K562 (cell line): ENCODE measurements around the gene CABP2. TPM values are rescaled to one million over a fixed set of nuclear protein-coding genes. Genes with fewer than 3 reads are reported as not detected.

Source experiments
- ATAC-seq: fragments of 200-7000 bp; cut with Tn5 transposase; 3 replicates; pipeline ENCODE4 v1.9.1; 2020; ENCODE audit warnings: moderate library complexity
- BruUV-seq: library from RNA; stranded (reverse); fragments of 400-500 nt; replicated peaks from 2 replicates; lab custom pipeline; 2021; lab: Mats Ljungman, UMichigan
- CTCF ChIA-PET: fragments of 300-600 bp; formaldehyde crosslinking; extraction: SDS; loops from one replicate; lab custom pipeline; 2021; ENCODE audit warnings: low intra/inter-chr PET ratio; lab: Yijun Ruan, JAX
- POLR2A ChIA-PET: fragments of 300-600, 350-650 bp; sonication (Branson Sonifier 250); formaldehyde crosslinking; extraction: SDS; loops from one replicate; lab custom pipeline; 2021; ENCODE audit warnings: antibody characterized with exemption, inconsistent platforms; lab: Yijun Ruan, JAX
- DNase-seq, 4 experiments: peaks; one replicate each; pipeline versions ENCODE4 v3.0.0 to v3.0.0-alpha.2; 2011 to 2018; ENCODE audit warnings: low spot score in 3 of 4, mixed read lengths in 3 of 4; ENCODE audit errors: extremely low read depth in 1 of 4
- FAIRE-seq: peaks from 2 replicates; lab custom pipeline; 2011; peaks lifted over from hg19 to GRCh38; lab: Jason Lieb, UNC
- H2AFZ ChIP-seq: 2 replicates; pipeline ENCODE4 v1.6.0; 2011; ENCODE audit warnings: low read depth, low read length, control low read depth, inconsistent platforms
- H3K27ac ChIP-seq: fragments of 200-600 bp; 3 replicates; pipeline ENCODE4 v1.8.0; 2011; ENCODE audit warnings: low read depth, mild to moderate bottlenecking, control low read depth, inconsistent platforms, low read length, moderate library complexity, mixed read lengths; ENCODE audit errors: extremely low read depth
- H3K27me3 ChIP-seq, 2 experiments: fragments of 300-600 bp in 1 of 2; 2 replicates in 1 of 2; 3 replicates in 1 of 2; pipeline versions ENCODE4 v1.6.0 to v1.8.0; 2011; ENCODE audit warnings: inconsistent platforms in 2 of 2, low read length in 2 of 2, mild to moderate bottlenecking in 1 of 2, mixed read lengths in 1 of 2, moderate library complexity in 1 of 2; ENCODE audit not compliant: control insufficient read depth in 2 of 2, insufficient read depth in 2 of 2
- H3K36me3 ChIP-seq: fragments of 300-600 bp; 3 replicates; pipeline ENCODE4 v1.8.0; 2011; ENCODE audit warnings: mild to moderate bottlenecking, low read length, inconsistent platforms; ENCODE audit not compliant: control insufficient read depth, insufficient read depth
- H3K4me1 ChIP-seq, 2 experiments: fragments of 200-600 bp in 1 of 2; replicated peaks in 1 of 2; 2 replicates in 1 of 2; 3 replicates in 1 of 2; pipeline versions ENCODE4 v1.5.1 to v1.8.0; 2011; ENCODE audit warnings: inconsistent platforms in 2 of 2, low read length in 2 of 2, mild to moderate bottlenecking in 1 of 2, mixed read lengths in 1 of 2, moderate library complexity in 1 of 2; ENCODE audit not compliant: control insufficient read depth in 2 of 2, insufficient read depth in 2 of 2
- H3K4me2 ChIP-seq: 2 replicates; pipeline ENCODE4 v1.6.1; 2011; ENCODE audit warnings: low read length, control low read depth, inconsistent platforms, mixed read lengths; ENCODE audit not compliant: insufficient read depth
- H3K4me3 ChIP-seq: fragments of 200-600 bp; sonication (generic), shearing (Covaris generic); 2 replicates; pipeline ENCODE4 v1.5.1; 2016; ENCODE audit warnings: control low read depth, inconsistent platforms
- H3K79me2 ChIP-seq: fragments of 200-600 bp; 3 replicates; pipeline ENCODE4 v1.8.0; 2011; ENCODE audit warnings: low read length, inconsistent platforms; ENCODE audit not compliant: control insufficient read depth, insufficient read depth
- H3K9ac ChIP-seq, 2 experiments: 2 replicates each; pipeline versions ENCODE4 v1.6.0 to v1.6.1; 2011; ENCODE audit warnings: low read depth in 2 of 2, low read length in 2 of 2, control low read depth in 1 of 2, inconsistent platforms in 1 of 2, mild to moderate bottlenecking in 1 of 2, mixed read lengths in 1 of 2; ENCODE audit not compliant: insufficient read depth in 1 of 2
- H3K9me1 ChIP-seq: one replicate; pipeline ENCODE4 v1.6.0; 2011; ENCODE audit warnings: inconsistent platforms, mild to moderate bottlenecking, low read length, moderate library complexity; ENCODE audit not compliant: control insufficient read depth, insufficient read depth
- H3K9me3 ChIP-seq: replicated peaks from 2 replicates; pipeline ENCODE4 v1.5.1; 2011; ENCODE audit warnings: low read depth, low read length, inconsistent platforms; ENCODE audit not compliant: control insufficient read depth, insufficient read depth
- H4K20me1 ChIP-seq: replicated peaks from 2 replicates; pipeline ENCODE4 v1.6.1; 2011; ENCODE audit warnings: low read length, inconsistent platforms, mixed read lengths; ENCODE audit not compliant: control insufficient read depth, insufficient read depth
- CGGBP1 ChIP-seq: fragments of 250-450 bp; sonication (Bioruptor Pico); IDR thresholded peaks from 2 replicates; pipeline ENCODE4 v1.9.0; 2021; ENCODE audit warnings: mild to moderate bottlenecking
- CREBBP ChIP-seq: IDR thresholded peaks from one replicate; pipeline ENCODE4 v1.6.1; 2012; ENCODE audit warnings: low read depth, mild to moderate bottlenecking, control low read depth, inconsistent platforms, low read length
- E2F6 ChIP-seq, 2 experiments: IDR thresholded peaks; 2 replicates each; pipeline ENCODE4 v1.6.1; 2011; ENCODE audit warnings: borderline replicate concordance in 1 of 2, control low read depth in 1 of 2, low read depth in 1 of 2, low read length in 1 of 2, mild to moderate bottlenecking in 1 of 2, mixed read lengths in 1 of 2, moderate library complexity in 1 of 2; ENCODE audit not compliant: insufficient read depth in 1 of 2, insufficient read length in 1 of 2, poor library complexity in 1 of 2, severe bottlenecking in 1 of 2; ENCODE audit errors: extremely low read depth in 1 of 2
- GABPB1 ChIP-seq: sonication (generic); formaldehyde crosslinking; IDR thresholded peaks from 2 replicates; pipeline ENCODE4 v1.8.0; 2022; ENCODE audit warnings: mild to moderate bottlenecking, missing genetic modification reagents
- HMGN3 ChIP-seq: IDR thresholded peaks from 2 replicates; pipeline ENCODE4 v1.6.1; 2011; ENCODE audit warnings: borderline replicate concordance, low read depth, mild to moderate bottlenecking, mixed read lengths, low read length; ENCODE audit not compliant: insufficient read length; ENCODE audit errors: extremely low read depth
- YY1 ChIP-seq, 3 experiments: IDR thresholded peaks; 2 replicates each; pipeline ENCODE4 v1.6.1; 2011; ENCODE audit warnings: low read length in 2 of 3, mild to moderate bottlenecking in 2 of 3, moderate library complexity in 2 of 3, borderline replicate concordance in 1 of 3, control low read depth in 1 of 3, low read depth in 1 of 3; ENCODE audit not compliant: insufficient read depth in 3 of 3, insufficient replicate concordance in 2 of 3, control insufficient read depth in 1 of 3, insufficient read length in 1 of 3; ENCODE audit errors: extremely low read depth in 1 of 3
- ZNF232 ChIP-seq: sonication (generic); formaldehyde crosslinking; IDR thresholded peaks from 2 replicates; pipeline ENCODE4 v1.8.0; 2022; ENCODE audit warnings: mild to moderate bottlenecking, missing genetic modification reagents
- ZNF311 ChIP-seq: fragments of 250-450 bp; sonication (Bioruptor Pico); IDR thresholded peaks from 2 replicates; pipeline ENCODE4 v1.4.0; 2020; ENCODE audit warnings: mild to moderate bottlenecking, moderate library complexity
- ZNF384 ChIP-seq: IDR thresholded peaks from 2 replicates; pipeline ENCODE4 v1.6.1; 2012; ENCODE audit warnings: low read depth, low read length, improper control_type of control experiment
- WGBS: fragments of 100-300 bp; shearing (Covaris generic); methylation state at CpG from one replicate; pipeline ENCODE4 v1.1.6; 2016; ENCODE audit warnings: low coverage, mixed read lengths; ENCODE audit not compliant: insufficient coverage; ENCODE audit errors: missing lambda C conversion rate; 5-methylcytosine and 5-hydroxymethylcytosine counted together
- in situ Hi-C: fragments of 300-500 bp; cut with MboI; formaldehyde crosslinking; loops from 4 replicates; pipeline ENCODE4 v1.15.0; 2018; ENCODE audit warnings: inconsistent platforms, mixed read lengths
- intact Hi-C: fragments of 100-400 bp; cut with micrococcal nuclease; formaldehyde crosslinking; loops from 2 replicates; pipeline ENCODE4 v1.14.2; 2022
- polyA plus RNA-seq, 8 experiments: library from polyadenylated mRNA; depleted of rRNA in 4 of 8; stranded (reverse) in 5 of 8; unstranded in 3 of 8; fragments of >200 nt; fragmentation: Nextera tagmentation in 2 of 8; fragmentation: Illumina TruSeq in 1 of 8; extraction: Ambion mirVana in 2 of 8; extraction: Trizol in 1 of 8; gene quantifications; 2 replicates each; pipeline versions ENCODE4 v1.2.1 to v1.2.3, GENCODE V29; 2011 to 2014; ENCODE audit warnings: inconsistent platforms in 1 of 8, missing spikeins in 1 of 8
- total RNA-seq, 7 experiments: library from RNA; depleted of rRNA in 6 of 7; stranded (reverse); fragments of >200 nt in 6 of 7; fragmentation: Illumina TruSeq in 2 of 7; extraction: Trizol in 2 of 7; gene quantifications; 2 replicates each; pipeline versions ENCODE4 v1.2.1 to v1.2.3, GENCODE V29; 2011 to 2021; ENCODE audit warnings: low replicate concordance in 1 of 7

CABP2 gene
- total and polyA plus RNA-seq, 9 of the 15 experiments (the other 6 are each of a cell fraction or from before 2014, with no cell fraction given) = not detected

DNA sequence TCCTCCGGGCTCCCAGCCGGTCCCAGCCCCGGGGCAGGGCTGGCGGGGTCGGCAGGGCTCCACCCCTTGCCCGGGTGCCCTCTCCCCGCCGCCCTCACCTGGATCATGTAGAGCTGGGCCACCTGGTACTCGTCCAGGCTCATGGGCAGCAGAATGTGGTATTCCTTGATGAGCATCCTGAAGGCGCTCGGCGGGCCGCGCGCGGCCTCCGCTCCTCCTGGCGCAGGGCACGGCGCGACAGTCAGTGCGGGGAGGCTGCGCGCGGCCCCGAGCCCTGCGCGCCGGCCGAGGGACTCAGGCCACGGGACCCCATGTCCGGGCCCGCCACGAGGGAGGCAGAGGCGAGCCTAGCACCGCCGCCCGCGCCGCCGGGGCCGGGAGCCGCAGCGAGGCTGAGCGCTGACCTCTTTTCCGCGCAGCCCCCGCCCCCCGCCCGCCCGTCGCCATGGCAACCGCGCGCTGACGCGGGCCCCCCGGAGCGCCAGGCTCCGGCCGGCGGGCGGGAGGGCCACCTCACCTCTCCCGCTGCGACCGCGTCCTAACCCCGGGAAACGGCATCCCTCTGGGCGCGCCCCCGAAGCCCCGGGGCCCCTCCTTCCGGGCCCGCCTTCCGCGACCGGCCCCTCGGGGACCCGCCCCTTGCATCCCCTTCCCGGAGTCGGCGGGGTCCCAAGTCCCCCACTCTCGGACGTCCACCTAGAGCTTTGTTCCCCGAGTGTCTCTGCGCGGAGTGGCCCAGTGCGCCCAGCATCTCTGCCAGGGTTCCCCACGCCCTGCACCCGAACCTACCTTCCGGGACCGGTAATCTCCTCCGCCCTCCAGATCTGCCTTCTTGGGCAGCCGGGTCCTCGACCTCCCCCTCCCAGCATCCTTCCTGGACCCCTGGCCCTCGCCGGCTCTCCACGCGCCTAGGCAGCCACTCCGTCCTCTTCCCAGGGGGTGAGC lies 19.0 kb downstream of the CABP2 start (continued):
- TF ChIP-seq E2F6 (IDR thresholded peaks at IDR 0.05; ENCODE audit: borderline replicate concordance in 1 of 2, extremely low read depth in 1 of 2, insufficient read depth in 1 of 2, insufficient read length in 1 of 2, low read depth in 1 of 2, low read length in 1 of 2, poor library complexity in 1 of 2, severe bottlenecking in 1 of 2) (peak in 1 of 2 experiments; percentile 58), YY1 (IDR thresholded peaks at IDR 0.05; ENCODE audit: borderline replicate concordance in 1 of 3, control insufficient read depth in 1 of 3, extremely low read depth in 1 of 3, insufficient read depth in 3 of 3, insufficient read length in 1 of 3, insufficient replicate concordance in 2 of 3, low read depth in 1 of 3, low read length in 2 of 3) (peak in 2 of 3 experiments; percentile 15 to 30)

GRCh38 chr11:67503119-67504004 lies 19.9 kb downstream of the CABP2 start:
- ATAC-seq = no peak
- no TSS peak for BruUV-seq
- Histone ChIP-seq H3K27me3 (no peaks in the 10 kb centered on the region), H3K36me3 (peaks cover 53% of the 10 kb centered on the region; the same call in 2 of the 3 replicates), H3K79me2 (peaks cover 33% of the 10 kb centered on the region), H3K4me3 (peak overlapping the region; percentile 73; the same call in 1 of the 2 replicates), H3K4me1 (peaks cover 24 to 72% of the 10 kb centered on the region in 2 experiments), H3K27ac (no peak overlapping the region), H3K9ac (peak overlapping the region in 1 of 2 experiments; percentile 61; a peak in 2 of 4 replicates), H3K9me3 (no peaks in the 10 kb centered on the region), H4K20me1 (no peaks in the 10 kb centered on the region), H3K4me2 (0 out of 2 replicates have a peak overlapping the region, but pooled peaks have one; percentile 90), H2AFZ (no peak overlapping the region), H3K9me1 (peaks cover 6% of the 10 kb centered on the region)
- no peak for DNase-seq
- ChIA-PET POLR2A (interaction anchor here (0.6 to 1.1 kb wide), 2 partner anchors 13 to 121 kb away, joined by 3 read pairs; no protein-coding TSS in a partner anchor), CTCF (no interaction called here)
- 96% methylated on average over 13 of the region's 19 CpGs for WGBS
- intact Hi-C loops = loop anchor here (1.0 kb wide), 1 partner anchor 21 kb away; no protein-coding TSS in a partner anchor
- FAIRE-seq = no peak
- TF ChIP-seq GABPB1 = no peak
- no peak for TF ChIP-seq HMGN3
- no peak for TF ChIP-seq ZNF384
- no peak for TF ChIP-seq ZNF311 (CRISPR knock-in tag)
- no peak for TF ChIP-seq ZNF232
- no peak for TF ChIP-seq CGGBP1 (CRISPR knock-in tag)
- TF ChIP-seq CREBBP = no peak
- in situ Hi-C loops = no loop called here
